IMR-90 (cell line): ENCODE results near the gene GALNT9. TPM values are rescaled to one million over a fixed set of nuclear protein-coding genes. Genes with fewer than 3 reads are reported as not detected.

Source experiments
- ATAC-seq: fragments of 200-7000 bp; cut with Tn5 transposase; 2 replicates; pipeline ENCODE4 v1.9.1; 2020; ENCODE audit warnings: low read depth, mild to moderate bottlenecking, moderate library complexity
- BruUV-seq: library from RNA; stranded (reverse); fragments of 400-500 nt; replicated peaks from 2 replicates; lab custom pipeline; 2021; lab: Mats Ljungman, UMichigan
- CTCF ChIA-PET: fragments of 300-600 bp; formaldehyde crosslinking; extraction: SDS; loops from one replicate; lab custom pipeline; 2021; ENCODE audit warnings: antibody characterized with exemption; lab: Yijun Ruan, JAX
- POLR2A ChIA-PET: fragments of 300-600 bp; sonication (Branson Sonifier 250); formaldehyde crosslinking; loops from one replicate; lab custom pipeline; 2022; ENCODE audit warnings: antibody characterized with exemption; ENCODE audit not compliant: unreplicated experiment; lab: Charles Lee
- DNase-seq: peaks from one replicate; pipeline ENCODE4 v3.0.0; 2013
- H2AFZ ChIP-seq: replicated peaks from 2 replicates; pipeline ENCODE3; 2013; ENCODE audit warnings: low read length, mild to moderate bottlenecking; ENCODE audit not compliant: poor library complexity
- H2AK5ac ChIP-seq: 2 replicates; pipeline ENCODE4 v1.6.1; 2013; ENCODE audit warnings: low read depth, low read length, inconsistent platforms
- H2AK9ac ChIP-seq: replicated peaks from 2 replicates; pipeline ENCODE3; 2013; ENCODE audit warnings: mild to moderate bottlenecking, low read depth, low read length, moderate library complexity; ENCODE audit not compliant: poor library complexity
- H2BK120ac ChIP-seq: 2 replicates; pipeline ENCODE4 v1.6.1; 2013; ENCODE audit warnings: low read depth, low read length, inconsistent platforms
- H2BK15ac ChIP-seq: 3 replicates; pipeline ENCODE4 v1.6.1; 2013; ENCODE audit warnings: low read depth, low read length, inconsistent platforms
- H2BK20ac ChIP-seq: 2 replicates; pipeline ENCODE4 v1.6.1; 2013; ENCODE audit warnings: low read depth, mild to moderate bottlenecking, inconsistent platforms, low read length, moderate library complexity
- H2BK5ac ChIP-seq: 2 replicates; pipeline ENCODE4 v1.6.1; 2013; ENCODE audit warnings: mild to moderate bottlenecking, low read depth, low read length, inconsistent platforms; ENCODE audit not compliant: poor library complexity, severe bottlenecking
- H3K14ac ChIP-seq: replicated peaks from 2 replicates; pipeline ENCODE4 v1.6.1; 2013; ENCODE audit warnings: low read depth, low read length, inconsistent platforms
- H3K18ac ChIP-seq: 2 replicates; pipeline ENCODE4 v1.6.1; 2013; ENCODE audit warnings: low read depth, low read length, control low read depth
- H3K23ac ChIP-seq: 2 replicates; pipeline ENCODE4 v1.6.1; 2013; ENCODE audit warnings: low read depth, low read length, inconsistent platforms
- H3K27ac ChIP-seq: 2 replicates; pipeline ENCODE4 v1.5.1; 2013; ENCODE audit warnings: mild to moderate bottlenecking, control low read depth, low read length; ENCODE audit not compliant: insufficient read depth
- H3K27me3 ChIP-seq: 2 replicates; pipeline ENCODE4 v1.6.1; 2013; ENCODE audit warnings: low read length; ENCODE audit not compliant: control insufficient read depth, insufficient read depth
- H3K36me3 ChIP-seq: 2 replicates; pipeline ENCODE4 v1.6.1; 2013; ENCODE audit warnings: low read length, mixed read lengths; ENCODE audit not compliant: control insufficient read depth, insufficient read depth
- H3K4ac ChIP-seq: 2 replicates; pipeline ENCODE4 v1.6.1; 2013; ENCODE audit warnings: low read depth, low read length, inconsistent platforms
- H3K4me1 ChIP-seq: 2 replicates; pipeline ENCODE4 v1.6.1; 2013; ENCODE audit warnings: low read length, mixed read lengths; ENCODE audit not compliant: control insufficient read depth, insufficient read depth
- H3K4me2 ChIP-seq: 2 replicates; pipeline ENCODE4 v1.6.1; 2013; ENCODE audit warnings: low read depth, mild to moderate bottlenecking, control low read depth, low read length, moderate library complexity
- H3K4me3 ChIP-seq: 2 replicates; pipeline ENCODE4 v1.5.1; 2013; ENCODE audit warnings: low read depth, mild to moderate bottlenecking, control low read depth, low read length, moderate library complexity; ENCODE audit not compliant: insufficient read depth
- H3K56ac ChIP-seq: 2 replicates; pipeline ENCODE4 v1.6.1; 2013; ENCODE audit warnings: low read length, inconsistent platforms; ENCODE audit not compliant: insufficient read depth; ENCODE audit errors: extremely low read depth
- H3K79me1 ChIP-seq, 2 experiments: 2 replicates each; pipeline ENCODE4 v1.6.1; 2013; ENCODE audit warnings: low read length in 2 of 2, inconsistent platforms in 1 of 2, low read depth in 1 of 2
- H3K9ac ChIP-seq: 2 replicates; pipeline ENCODE4 v1.6.1; 2013; ENCODE audit warnings: low read depth, low read length, control low read depth
- H3K9me1 ChIP-seq: 2 replicates; pipeline ENCODE4 v1.6.1; 2013; ENCODE audit warnings: low read length, inconsistent platforms; ENCODE audit not compliant: insufficient read depth
- H3K9me3 ChIP-seq: 2 replicates; pipeline ENCODE4 v1.6.1; 2013; ENCODE audit warnings: low read length; ENCODE audit not compliant: control insufficient read depth, insufficient read depth
- H4K20me1 ChIP-seq: 2 replicates; pipeline ENCODE4 v1.6.1; 2013; ENCODE audit warnings: low read length, inconsistent platforms; ENCODE audit not compliant: insufficient read depth
- H4K5ac ChIP-seq: 2 replicates; pipeline ENCODE4 v1.6.1; 2013; ENCODE audit warnings: mild to moderate bottlenecking, low read depth, low read length, control low read depth
- H4K8ac ChIP-seq, 2 experiments: 2 replicates each; pipeline ENCODE4 v1.6.1; 2013; ENCODE audit warnings: low read depth in 2 of 2, low read length in 2 of 2, control low read depth in 1 of 2, inconsistent platforms in 1 of 2
- H4K91ac ChIP-seq: 2 replicates; pipeline ENCODE4 v1.6.1; 2013; ENCODE audit warnings: low read depth, low read length, inconsistent platforms; ENCODE audit not compliant: insufficient read depth
- BHLHE40 ChIP-seq: fragments of 150-350 bp; IDR thresholded peaks from 2 replicates; pipeline ENCODE4 v1.6.1; 2016; ENCODE audit warnings: mild to moderate bottlenecking, low read depth, low read length
- CEBPB ChIP-seq: IDR thresholded peaks from 2 replicates; pipeline ENCODE4 v1.6.1; 2012; ENCODE audit warnings: low read depth, low read length, improper control_type of control experiment
- CHD1 ChIP-seq: IDR thresholded peaks from 2 replicates; pipeline ENCODE4 v1.6.1; 2012; ENCODE audit warnings: low read depth, low read length, improper control_type of control experiment
- ELK1 ChIP-seq: fragments of 150-350 bp; IDR thresholded peaks from 2 replicates; pipeline ENCODE4 v1.6.1; 2016; ENCODE audit warnings: low read depth, mild to moderate bottlenecking, low read length, moderate library complexity, borderline replicate concordance
- FOS ChIP-seq: fragments of 150-350 bp; IDR thresholded peaks from 2 replicates; pipeline ENCODE4 v1.6.1; 2016; ENCODE audit warnings: low read depth, low read length
- MAFK ChIP-seq: IDR thresholded peaks from 2 replicates; pipeline ENCODE4 v1.6.1; 2012; ENCODE audit warnings: low read depth, low read length, improper control_type of control experiment
- MAZ ChIP-seq: IDR thresholded peaks from 2 replicates; pipeline ENCODE4 v1.6.1; 2012; ENCODE audit warnings: low read depth, mild to moderate bottlenecking, low read length, improper control_type of control experiment, moderate library complexity, borderline replicate concordance
- MXI1 ChIP-seq: IDR thresholded peaks from 2 replicates; pipeline ENCODE4 v1.6.1; 2012; ENCODE audit warnings: low read depth, mild to moderate bottlenecking, low read length, moderate library complexity, borderline replicate concordance
- NFE2L2 ChIP-seq: fragments of 150-350 bp; IDR thresholded peaks from 2 replicates; pipeline ENCODE4 v1.6.1; 2016; ENCODE audit warnings: low read depth, mild to moderate bottlenecking, low read length
- POLR2A ChIP-seq: IDR thresholded peaks from 2 replicates; pipeline ENCODE4 v1.6.1; 2012; ENCODE audit warnings: mild to moderate bottlenecking, low read depth, low read length
- RAD21 ChIP-seq: IDR thresholded peaks from 2 replicates; pipeline ENCODE4 v1.6.1; 2012; ENCODE audit warnings: low read length, improper control_type of control experiment
- RCOR1 ChIP-seq: IDR thresholded peaks from 2 replicates; pipeline ENCODE4 v1.6.1; 2012; ENCODE audit warnings: mild to moderate bottlenecking, low read length, improper control_type of control experiment; ENCODE audit not compliant: insufficient replicate concordance
- RFX5 ChIP-seq: IDR thresholded peaks from 2 replicates; pipeline ENCODE4 v1.8.0; 2012; ENCODE audit warnings: low read depth, mild to moderate bottlenecking, low read length, moderate library complexity
- SMC3 ChIP-seq: fragments of 150-350 bp; IDR thresholded peaks from 2 replicates; pipeline ENCODE4 v1.6.1; 2016; ENCODE audit warnings: low read depth, mild to moderate bottlenecking, antibody characterized with exemption, low read length, moderate library complexity
- WGBS, 2 experiments: methylation state at CpG; one replicate each; pipeline versions ENCODE4 v1.1.5 to v1.1.7; 2013; ENCODE audit warnings: missing lambda C conversion rate in 2 of 2; ENCODE audit not compliant: insufficient read length in 1 of 2; ENCODE audit errors: extremely low coverage in 2 of 2; 5-methylcytosine and 5-hydroxymethylcytosine counted together
- dilution Hi-C: fragments of 300-500 bp; cut with HindIII; formaldehyde crosslinking; loops from one replicate; pipeline ENCODE4 v1.14.3; 2018; ENCODE audit warnings: low sequenced_read_pairs; ENCODE audit not compliant: unreplicated experiment
- in situ Hi-C: fragments of 300-500 bp; cut with MboI; formaldehyde crosslinking; loops from 3 replicates; pipeline ENCODE4 v1.14.3; 2019; ENCODE audit warnings: low sequenced_read_pairs, inconsistent platforms, mixed read lengths
- intact Hi-C: fragments of 100-400 bp; cut with micrococcal nuclease; formaldehyde crosslinking; loops from 2 replicates; pipeline ENCODE4 v1.10.0; 2022
- polyA plus RNA-seq, 3 experiments: library from polyadenylated mRNA; depleted of rRNA; stranded (reverse); fragments of >200 nt; gene quantifications; 2 replicates each; pipeline ENCODE4 v1.2.3, GENCODE V29; 2012; ENCODE audit warnings: low replicate concordance in 1 of 3
- total RNA-seq: library from RNA; depleted of rRNA; stranded (reverse); fragments of >200 nt; gene quantifications from 2 replicates; pipeline ENCODE4 v1.2.3, GENCODE V29; 2012

The GALNT9 gene
- total and polyA plus RNA-seq, 2 of the 4 experiments (the other 2 are of a cell fraction) = under 0.01 to 0.12 TPM

DNA sequence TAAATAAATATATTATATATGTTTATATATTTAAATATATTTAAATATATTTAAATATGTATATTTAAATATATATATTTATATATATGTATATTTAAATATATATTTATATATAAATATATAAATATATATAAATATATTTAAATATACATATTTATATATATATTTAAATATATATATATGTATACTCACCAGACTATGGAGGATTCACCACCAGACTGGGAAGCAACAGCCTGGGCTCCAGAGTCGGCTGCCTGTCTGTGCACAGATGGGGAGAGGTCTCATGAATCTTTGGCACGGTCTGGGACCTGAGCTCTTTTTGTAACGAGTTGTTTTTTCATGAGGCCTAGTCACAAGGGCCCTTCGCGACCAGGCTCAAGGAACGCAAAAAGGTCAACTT lies 163.8 kb downstream of the GALNT9 start:
- WGBS, 2 experiments = 89% methylated on average over 5 of the region's 6 CpGs; no CpG with 5 or more reads in 1 of the 2 experiments
- peaks cover 13% of the 10 kb centered on the region for H3K4me1 ChIP-seq
- H3K27ac ChIP-seq = no peak overlapping the region
- no peak overlapping the region for H3K4ac ChIP-seq
- dilution Hi-C loops = no loop called here
- ATAC-seq (no peak), DNase-seq (no peak)
- H3K27me3 ChIP-seq = peaks cover 13% of the 10 kb centered on the region; the same call in 1 of the 2 replicates
- H2AK9ac ChIP-seq = no peak overlapping the region
- H3K79me1 ChIP-seq = no peaks in the 10 kb centered on the region
- H2AK5ac ChIP-seq = no peak overlapping the region
- H2BK15ac ChIP-seq = no peak overlapping the region
- H2BK20ac ChIP-seq = no peak overlapping the region
- no peaks in the 10 kb centered on the region for H3K9me3 ChIP-seq
- H3K14ac ChIP-seq = no peak overlapping the region
- no peak overlapping the region for H2AFZ ChIP-seq
- no peak overlapping the region for H3K18ac ChIP-seq
- peaks cover 11% of the 10 kb centered on the region; the same call in 1 of the 2 replicates for H4K20me1 ChIP-seq
- H4K5ac ChIP-seq = no peak overlapping the region
- no TSS peak for BruUV-seq
- no peaks in the 10 kb centered on the region for H3K36me3 ChIP-seq
- in situ Hi-C loops = no loop called here
- H3K4me2 ChIP-seq = no peak overlapping the region
- no peak overlapping the region for H4K91ac ChIP-seq
- no peak overlapping the region for H3K9ac ChIP-seq
- TF ChIP-seq MAZ = no peak
- no peak for TF ChIP-seq RAD21
- TF ChIP-seq NFE2L2 = no peak
- no peak for TF ChIP-seq BHLHE40
- no peak for TF ChIP-seq SMC3
- TF ChIP-seq RCOR1 = no peak
- no peak for TF ChIP-seq MAFK
- no peak for TF ChIP-seq ELK1
- no peak for TF ChIP-seq MXI1
- TF ChIP-seq POLR2A = no peak
- no peak for TF ChIP-seq FOS
- no peak for TF ChIP-seq RFX5
- no peak for TF ChIP-seq CEBPB
- no peak for TF ChIP-seq CHD1
- no peak overlapping the region for H2BK5ac ChIP-seq
- H2BK120ac ChIP-seq = no peak overlapping the region
- H3K9me1 ChIP-seq = peaks cover 5% of the 10 kb centered on the region; the same call in 1 of the 2 replicates
- H4K8ac ChIP-seq = no peak overlapping the region
- ChIA-PET CTCF (no interaction called here), POLR2A (no interaction called here)
- H3K4me3 ChIP-seq = no peak overlapping the region
- no peak overlapping the region for H3K23ac ChIP-seq
- H3K56ac ChIP-seq = no peak overlapping the region
- intact Hi-C loops = no loop called here
